Neuronal stem cell (in vitro differentiated cells): ENCODE measurements around the gene CACNB4.

Experiments
- DNase-seq: peaks from one replicate; pipeline ENCODE4 v3.0.0-alpha.2; 2013; ENCODE audit warnings: low spot score
- H2AFZ ChIP-seq: one replicate; pipeline ENCODE4 v1.6.1; 2013; ENCODE audit warnings: mild to moderate bottlenecking, low read length, inconsistent platforms
- H2AK5ac ChIP-seq: 2 replicates; pipeline ENCODE4 v1.6.1; 2013; ENCODE audit warnings: low read depth, mild to moderate bottlenecking, inconsistent platforms, low read length, moderate library complexity, mixed read lengths
- H2BK120ac ChIP-seq: 2 replicates; pipeline ENCODE4 v1.6.1; 2013; ENCODE audit warnings: low read depth, mild to moderate bottlenecking, inconsistent platforms, low read length, moderate library complexity, mixed read lengths
- H2BK12ac ChIP-seq: one replicate; pipeline ENCODE4 v1.6.1; 2013; ENCODE audit warnings: low read length, inconsistent platforms
- H2BK15ac ChIP-seq: 2 replicates; pipeline ENCODE4 v1.6.1; 2013; ENCODE audit warnings: mild to moderate bottlenecking, low read length, inconsistent platforms, mixed read lengths
- H2BK5ac ChIP-seq: one replicate; pipeline ENCODE4 v1.6.1; 2013; ENCODE audit warnings: inconsistent platforms, mild to moderate bottlenecking, low read length, moderate library complexity
- H3K14ac ChIP-seq: one replicate; pipeline ENCODE4 v1.6.1; 2013; ENCODE audit warnings: low read length, inconsistent platforms
- H3K18ac ChIP-seq: 2 replicates; pipeline ENCODE4 v1.6.1; 2013; ENCODE audit warnings: low read length, inconsistent platforms
- H3K23ac ChIP-seq: 2 replicates; pipeline ENCODE4 v1.6.1; 2013; ENCODE audit warnings: low read depth, mild to moderate bottlenecking, mixed read lengths, low read length, inconsistent platforms; ENCODE audit not compliant: poor library complexity
- H3K27ac ChIP-seq: replicated peaks from 3 replicates; pipeline ENCODE4 v1.5.1; 2013; ENCODE audit warnings: low read length, inconsistent platforms
- H3K27me3 ChIP-seq, 3 experiments: 2 replicates each; pipeline ENCODE4 v1.6.1; 2013; ENCODE audit warnings: low read length in 3 of 3, mild to moderate bottlenecking in 2 of 3, inconsistent platforms in 1 of 3, low read depth in 1 of 3, mixed read lengths in 1 of 3, moderate library complexity in 1 of 3; ENCODE audit not compliant: control insufficient read depth in 3 of 3, insufficient read depth in 3 of 3
- H3K36me3 ChIP-seq, 2 donors: replicated peaks in 1 of 2; 2 replicates each; pipeline ENCODE4 v1.6.1; 2013; ENCODE audit warnings: low read length in 2 of 2; ENCODE audit not compliant: control insufficient read depth in 2 of 2, insufficient read depth in 2 of 2
- H3K4ac ChIP-seq: 2 replicates; pipeline ENCODE4 v1.6.1; 2013; ENCODE audit warnings: inconsistent platforms, mild to moderate bottlenecking, low read length, moderate library complexity
- H3K4me1 ChIP-seq, 2 donors: 1 replicate in 1 of 2; 2 replicates in 1 of 2; pipeline ENCODE4 v1.6.1; 2013; ENCODE audit warnings: low read length in 2 of 2, low read depth in 1 of 2; ENCODE audit not compliant: control insufficient read depth in 2 of 2, insufficient read depth in 1 of 2
- H3K4me2 ChIP-seq: one replicate; pipeline ENCODE4 v1.6.1; 2013; ENCODE audit warnings: mild to moderate bottlenecking, low read length, inconsistent platforms; ENCODE audit not compliant: insufficient read depth, poor library complexity, severe bottlenecking
- H3K4me3 ChIP-seq, 2 donors: 2 replicates each; pipeline ENCODE4 v1.5.1; 2013; ENCODE audit warnings: low read length in 2 of 2, mild to moderate bottlenecking in 2 of 2, inconsistent platforms in 1 of 2, moderate library complexity in 1 of 2
- H3K79me1 ChIP-seq: one replicate; pipeline ENCODE4 v1.6.1; 2013; ENCODE audit warnings: low read depth, mild to moderate bottlenecking, inconsistent platforms, low read length, moderate library complexity
- H3K9ac ChIP-seq: one replicate; pipeline ENCODE4 v1.6.1; 2013; ENCODE audit warnings: mild to moderate bottlenecking, low read depth, low read length, inconsistent platforms; ENCODE audit not compliant: poor library complexity
- H3K9me3 ChIP-seq, 2 donors: replicated peaks in 1 of 2; 2 replicates each; pipeline versions ENCODE3 to v1.6.1; 2013; ENCODE audit warnings: low read length in 2 of 2, mild to moderate bottlenecking in 2 of 2, inconsistent platforms in 1 of 2, low read depth in 1 of 2, mixed read lengths in 1 of 2, moderate library complexity in 1 of 2; ENCODE audit not compliant: control insufficient read depth in 2 of 2, insufficient read depth in 1 of 2
- H4K8ac ChIP-seq: one replicate; pipeline ENCODE4 v1.6.1; 2013; ENCODE audit warnings: low read depth, mild to moderate bottlenecking, inconsistent platforms, low read length, moderate library complexity
- H4K91ac ChIP-seq: one replicate; pipeline ENCODE4 v1.6.1; 2013; ENCODE audit warnings: low read length, low read depth, mild to moderate bottlenecking, inconsistent platforms; ENCODE audit not compliant: poor library complexity
- WGBS, 2 donors: extraction: QIAGEN DNeasy Blood & Tissue Kit; methylation state at CpG; one replicate each; pipeline ENCODE4 v1.1.7; 2013; ENCODE audit warnings: missing lambda C conversion rate in 2 of 2, mixed read lengths in 1 of 2; ENCODE audit not compliant: insufficient read length in 2 of 2, insufficient replicate concordance in 1 of 2; ENCODE audit errors: extremely low coverage in 2 of 2; 5-methylcytosine and 5-hydroxymethylcytosine counted together

The CACNB4 gene

DNA sequence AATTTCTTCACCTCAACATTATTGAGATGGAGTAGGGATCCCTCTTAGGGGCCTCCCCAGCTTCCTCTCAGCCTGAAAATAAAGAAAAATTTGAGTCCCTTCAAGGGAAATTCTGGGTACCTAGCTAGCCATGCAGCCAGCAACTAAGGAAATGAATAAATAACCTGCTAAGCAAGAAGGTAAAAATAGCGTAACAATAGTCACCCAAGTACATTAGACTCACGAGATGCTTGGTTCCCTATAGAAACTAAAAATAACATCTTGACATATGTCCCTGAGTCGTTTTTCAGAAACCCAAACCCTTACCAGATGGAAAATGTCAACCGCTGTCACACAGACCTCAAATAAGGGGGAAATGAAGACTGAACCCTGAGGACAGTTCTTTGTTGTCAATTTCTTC is 51.9 kb downstream of the CACNB4 start:
- Histone ChIP-seq H3K4me3 (no peak overlapping the region), H3K4ac (no peak overlapping the region), H3K9ac (no peak overlapping the region), H4K91ac (no peak overlapping the region), H2BK5ac (no peak overlapping the region), H2BK120ac (no peak overlapping the region), H3K4me2 (no peak overlapping the region), H3K4me1 (peaks cover 10 to 16% of the 10 kb centered on the region in 2 donors), H3K23ac (no peak overlapping the region), H3K79me1 (no peaks in the 10 kb centered on the region), H3K36me3 (no peaks in the 10 kb centered on the region), H4K8ac (no peak overlapping the region), H3K27ac (no peak overlapping the region), H3K9me3 (no peaks in the 10 kb centered on the region), H3K27me3 (no peaks in the 10 kb centered on the region), H2BK12ac (no peak overlapping the region), H2AFZ (no peak overlapping the region), H2AK5ac (no peak overlapping the region), H2BK15ac (no peak overlapping the region), H3K14ac (no peak overlapping the region), H3K18ac (no peak overlapping the region)
- WGBS, 2 donors = no CpG with 5 or more reads among the region's 4 CpGs
- no peak for DNase-seq

DNA sequence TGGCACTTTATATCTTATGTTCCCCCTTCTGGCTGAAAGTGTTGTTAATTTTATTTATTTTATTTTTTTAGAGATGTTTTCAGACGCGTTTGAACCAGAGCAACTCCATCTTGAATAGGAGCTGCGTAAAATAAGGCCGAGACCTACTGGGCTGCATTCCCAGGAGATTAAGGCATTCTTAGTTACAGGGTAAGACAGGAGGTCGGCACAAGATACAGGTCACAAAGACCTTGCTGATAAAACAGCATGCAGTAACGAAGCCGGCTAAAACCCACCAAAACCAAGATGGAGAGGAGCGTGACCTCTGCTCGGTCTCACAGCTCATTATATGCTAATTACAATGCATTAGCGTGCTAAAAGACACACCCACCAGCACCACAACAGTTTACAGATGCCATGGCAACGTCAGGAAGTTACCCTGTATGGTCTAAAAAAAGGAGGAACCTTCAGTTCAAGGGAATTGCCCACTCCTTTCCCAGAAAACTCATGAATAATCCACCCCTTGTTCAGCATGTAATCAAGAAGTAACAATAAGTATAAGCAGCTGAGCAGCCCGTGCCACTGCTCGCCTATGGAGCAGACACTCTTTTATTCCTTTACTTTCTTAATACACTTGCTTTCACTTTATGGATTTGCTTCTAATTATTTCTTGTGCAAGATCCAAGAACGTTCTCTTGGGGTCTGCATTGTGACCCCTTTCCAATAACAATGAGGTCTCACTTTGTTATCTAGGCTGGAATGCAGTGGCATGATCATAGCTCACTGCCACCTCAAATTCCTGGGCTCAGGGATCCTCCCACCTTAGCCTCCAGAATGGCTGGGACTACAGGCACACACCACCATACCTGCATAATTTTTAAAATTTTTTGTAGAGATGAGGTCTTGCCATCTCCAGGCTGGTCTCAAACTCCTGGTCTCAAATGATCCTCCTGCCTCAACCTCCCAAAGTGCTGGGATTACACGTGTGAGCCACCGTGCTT is 55.9 kb downstream of the CACNB4 start:
- H2BK5ac ChIP-seq = no peak overlapping the region
- no peak overlapping the region for H4K91ac ChIP-seq
- no peaks in the 10 kb centered on the region for H3K36me3 ChIP-seq
- H4K8ac ChIP-seq = no peak overlapping the region
- no peak overlapping the region for H3K4ac ChIP-seq
- no peak overlapping the region for H2BK120ac ChIP-seq
- no CpG with 5 or more reads among the region's 16 CpGs for WGBS, 2 donors
- peak; percentile 42 for DNase-seq
- no peak overlapping the region for H3K14ac ChIP-seq
- no peak overlapping the region for H3K4me2 ChIP-seq
- no peak overlapping the region for H3K27ac ChIP-seq
- H3K18ac ChIP-seq = no peak overlapping the region
- H3K9me3 ChIP-seq = peaks cover 0 to 1% of the 10 kb centered on the region in 2 donors
- no peak overlapping the region for H2BK15ac ChIP-seq
- H3K4me1 ChIP-seq = peaks cover 11 to 23% of the 10 kb centered on the region in 2 donors
- no peak overlapping the region for H2AK5ac ChIP-seq
- no peaks in the 10 kb centered on the region for H3K79me1 ChIP-seq
- no peak overlapping the region for H3K4me3 ChIP-seq
- H2BK12ac ChIP-seq = no peak overlapping the region
- peak overlapping the region; percentile 33 for H2AFZ ChIP-seq
- H3K9ac ChIP-seq = no peak overlapping the region
- H3K23ac ChIP-seq = no peak overlapping the region
- no peaks in the 10 kb centered on the region for H3K27me3 ChIP-seq

DNA sequence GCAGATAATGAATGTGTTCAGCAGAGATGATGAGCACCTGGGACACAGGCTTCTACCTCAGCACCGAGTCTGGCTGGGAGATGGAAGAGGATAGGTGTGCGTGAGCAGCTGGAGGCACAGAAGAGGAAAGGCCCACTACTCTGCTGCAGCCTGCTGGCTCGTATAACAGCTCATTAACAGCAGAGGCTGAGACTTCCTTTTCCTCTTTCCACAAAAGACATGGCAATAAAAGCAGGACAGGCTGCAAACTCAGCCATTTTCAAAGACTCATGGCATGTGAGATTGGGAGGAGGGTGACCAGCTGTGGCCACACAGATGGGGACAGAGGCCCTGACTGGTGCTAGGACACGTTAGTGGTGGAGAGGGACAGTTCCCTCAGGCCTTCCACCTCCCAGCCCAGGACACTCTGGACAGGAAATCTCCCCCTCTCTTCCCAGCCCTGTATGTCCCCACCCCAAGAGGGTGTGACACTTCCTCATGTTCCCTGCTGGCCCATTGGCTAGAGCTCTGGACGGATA is 60.3 kb downstream of the CACNB4 start:
- H2AK5ac ChIP-seq = no peak overlapping the region
- H3K4me3 ChIP-seq = no peak overlapping the region
- no peak overlapping the region for H4K91ac ChIP-seq
- H3K4me1 ChIP-seq = peaks cover 16 to 31% of the 10 kb centered on the region in 2 donors
- peaks cover 0 to 1% of the 10 kb centered on the region in 2 donors for H3K9me3 ChIP-seq
- H3K4me2 ChIP-seq = no peak overlapping the region
- H3K4ac ChIP-seq = no peak overlapping the region
- no peak overlapping the region for H4K8ac ChIP-seq
- H2AFZ ChIP-seq = peak overlapping the region; percentile 74
- H3K9ac ChIP-seq = peak overlapping the region; percentile 32
- DNase-seq = no peak
- H3K36me3 ChIP-seq = no peaks in the 10 kb centered on the region
- H3K18ac ChIP-seq = no peak overlapping the region
- H3K27ac ChIP-seq = no peak overlapping the region
- H3K79me1 ChIP-seq = no peaks in the 10 kb centered on the region
- H2BK15ac ChIP-seq = no peak overlapping the region
- no CpG with 5 or more reads among the region's 5 CpGs for WGBS, 2 donors
- no peak overlapping the region for H2BK5ac ChIP-seq
- peaks cover 0 to 8% (median 0%) of the 10 kb centered on the region in 3 experiments for H3K27me3 ChIP-seq
- no peak overlapping the region for H3K23ac ChIP-seq
- no peak overlapping the region for H2BK12ac ChIP-seq
- H3K14ac ChIP-seq = no peak overlapping the region
- no peak overlapping the region for H2BK120ac ChIP-seq

DNA sequence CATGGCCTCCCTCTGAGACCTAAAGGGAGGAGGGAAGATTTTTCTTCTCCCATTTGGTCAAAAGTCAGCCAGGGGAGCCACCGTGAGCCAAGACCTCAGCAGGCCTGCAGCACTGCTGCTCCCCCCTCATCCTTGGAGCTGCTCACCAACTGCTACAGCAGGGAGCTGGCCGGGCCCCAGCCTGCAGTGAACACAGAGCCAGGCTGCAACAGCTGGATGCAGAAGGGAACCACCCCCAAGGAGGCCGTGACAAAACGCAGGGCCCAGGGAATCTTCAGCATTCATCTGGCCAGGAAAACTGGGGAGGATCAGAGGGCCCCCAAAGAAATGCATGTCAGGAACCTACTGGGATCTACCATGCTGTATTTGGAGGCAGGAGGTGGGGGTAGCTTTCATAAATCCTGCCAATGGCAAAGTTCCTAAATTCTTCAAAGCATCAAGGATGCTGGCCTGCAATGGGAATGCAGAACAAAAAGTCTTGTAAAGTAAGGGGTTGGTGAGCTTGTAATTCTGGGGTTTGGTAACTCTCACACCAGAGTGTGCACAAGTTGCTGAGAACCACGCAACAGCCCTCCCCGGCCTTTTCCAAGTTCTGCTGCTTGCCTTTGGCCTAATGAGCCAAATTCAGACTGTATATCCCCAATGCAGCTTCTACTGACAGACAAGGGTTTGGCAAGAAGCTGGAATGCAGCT is 61.0 kb downstream of the CACNB4 start:
- Histone ChIP-seq H3K18ac (no peak overlapping the region), H3K14ac (no peak overlapping the region), H2BK12ac (no peak overlapping the region), H3K79me1 (no peaks in the 10 kb centered on the region), H3K23ac (no peak overlapping the region), H3K27me3 (peaks cover 0 to 10% (median 0%) of the 10 kb centered on the region in 3 experiments), H2AK5ac (no peak overlapping the region), H3K4me1 (peaks cover 13 to 25% of the 10 kb centered on the region in 2 donors), H3K27ac (no peak overlapping the region), H3K4me3 (no peak overlapping the region), H3K9me3 (peaks cover 0 to 1% of the 10 kb centered on the region in 2 donors), H3K4ac (no peak overlapping the region), H4K8ac (no peak overlapping the region), H3K9ac (peak overlapping the region; percentile 32), H2BK5ac (no peak overlapping the region), H2BK120ac (no peak overlapping the region), H2BK15ac (no peak overlapping the region), H3K4me2 (no peak overlapping the region), H2AFZ (peak overlapping the region; percentile 74), H3K36me3 (no peaks in the 10 kb centered on the region), H4K91ac (no peak overlapping the region)
- WGBS, 2 donors = no CpG with 5 or more reads among the region's 6 CpGs
- no peak for DNase-seq
